ENCODE measurements around the gene OR8D2.

GRCh38 chr11:124311670-124312069, 8.3 kb downstream of the OR8D2 start:
- TF ChIP-seq RCOR1 (IDR thresholded peaks at IDR 0.05; ENCODE audit: insufficient replicate concordance, low read length) (no peak), CTCF (conservative IDR thresholded peaks at IDR 0.05; ENCODE audit: low read depth, low read length) (no peak), CEBPB (IDR thresholded peaks at IDR 0.05; ENCODE audit: low read depth, low read length) (no peak), MAZ (IDR thresholded peaks at IDR 0.05; ENCODE audit: borderline replicate concordance, low read depth, low read length) (no peak), POLR2A (IDR thresholded peaks at IDR 0.05; ENCODE audit: low read depth, low read length) (no peak)
- TF ChIP-seq, protein P1, sequence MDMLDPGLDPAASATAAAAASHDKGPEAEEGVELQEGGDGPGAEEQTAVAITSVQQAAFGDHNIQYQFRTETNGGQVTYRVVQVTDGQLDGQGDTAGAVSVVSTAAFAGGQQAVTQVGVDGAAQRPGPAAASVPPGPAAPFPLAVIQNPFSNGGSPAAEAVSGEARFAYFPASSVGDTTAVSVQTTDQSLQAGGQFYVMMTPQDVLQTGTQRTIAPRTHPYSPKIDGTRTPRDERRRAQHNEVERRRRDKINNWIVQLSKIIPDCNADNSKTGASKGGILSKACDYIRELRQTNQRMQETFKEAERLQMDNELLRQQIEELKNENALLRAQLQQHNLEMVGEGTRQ (IDR thresholded peaks at IDR 0.05; ENCODE audit: low read depth, low read length): no peak

Measured in IMR-90 (cell line).